Measurements from ENCODE around the gene HSD17B8. TPM values are rescaled to one million over a fixed set of nuclear protein-coding genes. Genes with fewer than 3 reads are reported as not detected.
A peak's percentile ranks its signal among the peaks of the same experiment; 100 is the strongest.

HSD17B8 gene
- 10 to 100 TPM; 31.1 to 32.6 TPM for total RNA-seq

DNA sequence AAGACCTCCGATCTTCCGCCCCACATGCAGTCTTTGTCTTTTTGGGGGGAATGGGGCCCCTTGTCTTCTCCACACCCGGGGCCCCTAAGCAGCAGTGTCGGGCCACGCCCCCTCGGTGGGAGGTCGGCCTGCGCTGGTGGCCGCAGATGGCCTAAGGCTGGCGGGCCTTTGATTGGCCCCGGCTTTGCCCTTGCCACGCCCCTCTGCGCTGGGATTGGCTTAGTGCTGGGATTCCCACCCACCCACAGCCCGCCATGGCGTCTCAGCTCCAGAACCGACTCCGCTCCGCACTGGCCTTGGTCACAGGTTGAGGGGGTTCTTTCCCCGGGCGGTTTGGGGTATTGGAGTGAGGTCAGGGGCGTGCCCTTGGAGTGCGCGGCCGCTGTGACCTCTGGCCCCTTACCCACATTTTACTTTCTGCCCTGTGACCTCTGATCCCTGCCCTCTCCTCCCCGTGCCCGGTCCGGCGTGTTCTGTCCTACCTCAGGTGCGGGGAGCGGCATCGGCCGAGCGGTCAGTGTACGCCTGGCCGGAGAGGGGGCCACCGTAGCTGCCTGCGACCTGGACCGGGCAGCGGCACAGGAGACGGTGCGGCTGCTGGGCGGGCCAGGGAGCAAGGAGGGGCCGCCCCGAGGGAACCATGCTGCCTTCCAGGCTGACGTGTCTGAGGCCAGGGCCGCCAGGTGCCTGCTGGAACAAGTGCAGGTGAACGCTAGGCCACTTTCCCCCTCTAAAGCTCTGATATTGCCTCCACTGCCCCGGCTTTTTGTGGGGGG, at the start of gene HSD17B8:
HSD17B8 (plus strand) TSS at position 241 of the 776 bp plus-strand sequence; CDS start at position 255, 14 bp downstream.
- Mint-ChIP-seq H3K36me3 (peaks cover 30% of the 10 kb centered on the region), H3K27ac (peak within 1 kb of the TSS; percentile 96), H3K4me3 (peak within 1 kb of the TSS; percentile 98), H3K27me3 (no peaks in the 10 kb centered on the region), H3K9me3 (no peaks in the 10 kb centered on the region), H3K4me1 (peaks cover 55% of the 10 kb centered on the region)
- peak; percentile 94 for DNase-seq

DNA sequence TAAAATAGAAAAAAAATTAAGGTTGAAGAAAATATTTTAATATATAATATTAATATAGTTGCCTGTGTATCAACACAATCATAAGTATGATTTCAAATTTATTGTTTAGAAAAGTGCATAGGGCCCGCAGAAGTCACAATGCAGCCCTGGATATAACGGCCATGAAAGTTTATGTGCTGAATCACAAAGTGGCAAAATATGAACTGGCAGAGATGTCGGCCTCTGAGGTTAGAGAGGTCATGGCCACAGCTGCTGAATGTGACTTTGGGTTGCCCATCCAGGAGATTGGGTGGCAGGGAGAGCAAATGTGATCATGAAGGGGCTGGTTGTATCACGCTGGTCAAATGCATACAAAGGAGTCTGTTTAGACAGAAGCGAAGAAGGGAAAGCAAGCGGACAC, 47.9 kb upstream of the HSD17B8 start:
- H3K9me3 Mint-ChIP-seq, result peaks cover 9% of the 10 kb centered on the region
- H3K27ac Mint-ChIP-seq, result no peak overlapping the region
- H3K27me3 Mint-ChIP-seq, result peaks cover 3% of the 10 kb centered on the region
- H3K36me3 Mint-ChIP-seq, result no peaks in the 10 kb centered on the region
- H3K4me1 Mint-ChIP-seq, result peaks cover 6% of the 10 kb centered on the region
- DNase-seq, result no peak
- H3K4me3 Mint-ChIP-seq, result no peak overlapping the region

DNA sequence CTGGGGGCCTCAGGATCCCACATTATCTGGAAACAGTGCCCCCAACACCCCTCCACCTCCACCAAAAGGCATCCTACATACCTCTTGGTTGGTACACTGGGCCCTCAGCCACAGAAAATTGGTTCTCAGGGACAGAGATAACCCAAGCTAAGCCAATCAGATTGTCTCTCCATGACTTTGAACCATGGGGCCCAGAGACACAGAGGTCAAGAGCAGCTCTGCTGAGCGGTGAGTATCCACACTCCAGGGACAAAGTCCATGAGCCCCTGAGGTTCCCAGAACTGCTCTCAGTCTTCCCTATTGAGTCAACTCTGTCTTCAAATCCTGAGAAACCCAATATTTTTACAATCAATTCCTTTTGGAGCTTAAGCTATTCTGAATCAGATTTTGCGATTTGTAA, 47.5 kb upstream of the HSD17B8 start:
- DNase-seq, result no peak
- Mint-ChIP-seq H3K36me3 (no peaks in the 10 kb centered on the region), H3K9me3 (peaks cover 6% of the 10 kb centered on the region), H3K4me3 (no peak overlapping the region), H3K4me1 (peaks cover 11% of the 10 kb centered on the region), H3K27ac (no peak overlapping the region), H3K27me3 (peaks cover under 1% of the 10 kb centered on the region)

DNA sequence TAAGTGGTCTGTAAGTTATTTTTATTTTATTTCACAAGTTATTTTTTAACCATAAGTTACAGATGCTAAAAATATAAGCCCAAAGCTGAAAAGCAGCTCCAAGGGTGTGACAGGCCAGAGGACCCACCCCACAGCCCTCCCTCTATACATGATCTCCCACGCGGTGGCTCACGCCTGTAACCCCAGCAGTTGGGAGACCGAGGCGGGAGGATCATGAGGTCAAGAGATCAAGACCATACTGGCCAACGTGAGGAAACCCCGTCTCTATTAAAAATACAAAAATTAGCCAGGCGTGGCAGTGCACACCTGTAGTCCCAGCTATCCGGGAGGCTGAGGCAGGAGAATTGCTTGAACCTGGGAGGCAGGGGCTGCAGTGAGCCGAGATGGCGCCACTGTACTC, 44.4 kb upstream of the HSD17B8 start:
- DNase-seq, result no peak
- H3K9me3 Mint-ChIP-seq, result no peaks in the 10 kb centered on the region
- H3K4me1 Mint-ChIP-seq, result peaks cover 14% of the 10 kb centered on the region
- H3K36me3 Mint-ChIP-seq, result no peaks in the 10 kb centered on the region
- no peak overlapping the region for H3K27ac Mint-ChIP-seq
- H3K27me3 Mint-ChIP-seq, result no peaks in the 10 kb centered on the region
- no peak overlapping the region for H3K4me3 Mint-ChIP-seq

DNA sequence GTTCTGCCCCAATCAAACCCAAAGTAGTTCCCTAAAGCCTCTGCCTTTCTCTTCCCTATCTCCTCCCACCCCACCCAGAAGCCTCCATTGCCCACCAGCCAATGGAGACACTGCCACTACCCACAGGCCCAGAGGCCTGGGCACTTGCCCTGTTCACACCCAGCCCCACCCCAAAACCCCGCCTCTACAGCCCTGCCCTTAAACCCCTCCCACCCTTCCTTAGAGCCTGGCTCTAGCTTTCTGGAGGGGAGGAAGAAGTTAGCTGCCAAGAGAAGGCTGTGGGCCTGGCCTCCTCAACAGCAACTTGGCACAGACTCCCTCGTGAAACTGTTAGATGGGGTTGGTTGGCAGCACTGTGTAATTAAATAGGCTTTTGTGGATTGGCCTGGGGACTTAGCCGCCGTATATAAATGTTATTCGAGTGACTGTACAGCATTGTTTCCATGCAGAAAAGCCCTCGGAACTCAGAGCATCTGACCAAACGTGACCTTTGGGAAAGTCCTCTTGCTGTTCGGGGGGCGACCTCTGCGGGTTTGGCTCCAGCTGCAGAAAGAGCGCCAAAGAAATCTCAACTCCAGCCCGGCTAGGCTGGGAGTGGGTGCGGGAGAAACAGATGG, 43.6 kb upstream of the HSD17B8 start:
- Mint-ChIP-seq H3K9me3 (no peaks in the 10 kb centered on the region), H3K4me1 (peaks cover 14% of the 10 kb centered on the region), H3K27me3 (no peaks in the 10 kb centered on the region), H3K4me3 (peak overlapping the region; percentile 80), H3K36me3 (no peaks in the 10 kb centered on the region), H3K27ac (no peak overlapping the region)
- no peak for DNase-seq

DNA sequence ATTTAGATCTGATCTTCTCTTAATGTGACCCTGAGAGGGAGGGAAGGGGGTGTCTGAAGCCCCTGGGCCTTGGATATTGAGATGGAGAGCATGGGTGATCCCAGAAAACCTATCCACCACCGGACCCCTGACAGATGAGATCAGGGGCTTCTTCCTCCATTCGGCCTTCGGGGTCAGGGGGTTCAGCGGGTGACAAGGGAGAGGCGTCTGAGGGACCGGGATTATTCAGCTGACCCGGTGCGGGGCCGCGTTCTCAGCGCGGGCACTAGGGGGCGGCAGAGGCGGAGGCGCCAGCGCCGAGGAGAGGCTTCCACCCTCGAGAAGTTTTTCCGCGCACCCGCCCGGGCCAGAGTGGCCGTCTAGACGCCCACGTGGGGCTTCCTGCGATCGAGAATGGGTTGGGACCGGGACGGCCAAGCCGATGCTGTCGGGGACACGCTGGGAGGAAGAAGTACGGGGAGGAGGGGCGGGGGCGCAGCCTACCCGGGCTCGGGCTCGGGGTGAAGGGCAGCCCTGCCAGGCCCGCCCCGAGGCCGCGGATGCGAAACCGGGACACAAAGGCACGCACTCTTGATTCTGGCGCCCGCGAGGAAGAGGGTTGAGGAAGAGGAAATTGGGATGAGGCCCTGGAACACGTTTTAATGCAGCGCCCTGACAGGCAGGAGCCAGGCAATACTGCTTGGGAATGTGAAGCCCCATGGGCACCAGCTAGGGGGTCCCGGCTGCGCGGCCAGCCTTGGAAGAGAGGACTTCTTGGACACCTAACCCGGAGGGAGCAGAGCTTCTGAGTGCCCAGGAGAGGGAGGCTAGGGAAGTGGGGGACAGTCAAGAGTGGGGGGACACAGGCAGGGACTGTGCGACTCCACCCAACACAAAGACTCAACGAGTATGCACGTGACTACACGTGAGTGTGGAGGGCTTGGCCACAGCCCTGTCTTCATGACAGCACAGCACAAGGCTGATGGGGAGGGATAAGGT, 42.8 kb upstream of the HSD17B8 start:
- Mint-ChIP-seq H3K27me3 (no peaks in the 10 kb centered on the region), H3K4me3 (peak overlapping the region; percentile 80), H3K9me3 (no peaks in the 10 kb centered on the region), H3K4me1 (peaks cover 14% of the 10 kb centered on the region), H3K27ac (peak overlapping the region; percentile 85), H3K36me3 (no peaks in the 10 kb centered on the region)
- peak; percentile 87 for DNase-seq

DNA sequence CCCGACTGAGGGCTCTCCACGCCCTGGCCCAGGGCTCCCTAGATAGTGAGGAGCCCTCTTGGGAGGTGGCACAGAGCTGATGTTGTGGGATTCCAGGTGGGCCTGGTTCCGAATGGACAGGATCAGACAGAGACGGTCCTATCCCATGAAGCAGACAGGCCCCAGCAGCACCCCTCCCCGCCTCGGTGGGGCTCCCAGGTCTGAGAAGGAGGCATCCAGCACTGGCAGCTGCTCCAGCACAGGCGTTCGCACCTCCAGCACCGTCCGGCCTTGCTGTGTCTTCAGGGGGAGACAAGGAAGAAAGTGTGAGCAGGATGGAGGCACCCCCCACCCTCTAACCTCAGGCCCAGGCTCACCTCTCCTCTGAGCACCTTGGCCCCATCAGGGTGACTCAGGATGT, 40.9 kb upstream of the HSD17B8 start:
- no peaks in the 10 kb centered on the region for H3K36me3 Mint-ChIP-seq
- DNase-seq, result no peak
- no peaks in the 10 kb centered on the region for H3K27me3 Mint-ChIP-seq
- no peaks in the 10 kb centered on the region for H3K9me3 Mint-ChIP-seq
- no peak overlapping the region for H3K4me3 Mint-ChIP-seq
- no peak overlapping the region for H3K27ac Mint-ChIP-seq
- peaks cover 14% of the 10 kb centered on the region for H3K4me1 Mint-ChIP-seq

DNA sequence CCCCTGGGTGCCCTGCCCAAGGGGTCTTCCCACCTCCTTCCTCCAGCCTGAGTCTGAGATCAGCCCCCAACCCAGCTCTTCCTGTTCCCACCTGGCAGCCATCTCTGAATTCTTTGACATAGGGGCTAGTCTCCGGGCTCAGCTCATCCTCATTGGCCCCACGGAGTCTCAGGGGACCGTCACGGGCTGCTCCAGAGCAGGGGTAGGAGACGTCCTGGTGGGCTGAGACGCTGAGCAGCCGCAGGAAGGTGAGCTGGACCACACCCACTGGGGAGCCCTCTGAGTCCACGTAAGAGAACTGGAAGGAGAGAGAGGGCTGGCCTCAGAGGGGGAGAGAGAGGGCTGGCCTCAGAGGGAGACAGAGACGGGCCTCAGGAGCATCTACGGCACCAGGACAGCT, 40.3 kb upstream of the HSD17B8 start:
- no peak overlapping the region for H3K27ac Mint-ChIP-seq
- H3K27me3 Mint-ChIP-seq, result no peaks in the 10 kb centered on the region
- H3K4me1 Mint-ChIP-seq, result peaks cover 14% of the 10 kb centered on the region
- no peak for DNase-seq
- no peak overlapping the region for H3K4me3 Mint-ChIP-seq
- no peaks in the 10 kb centered on the region for H3K9me3 Mint-ChIP-seq
- H3K36me3 Mint-ChIP-seq, result no peaks in the 10 kb centered on the region

DNA sequence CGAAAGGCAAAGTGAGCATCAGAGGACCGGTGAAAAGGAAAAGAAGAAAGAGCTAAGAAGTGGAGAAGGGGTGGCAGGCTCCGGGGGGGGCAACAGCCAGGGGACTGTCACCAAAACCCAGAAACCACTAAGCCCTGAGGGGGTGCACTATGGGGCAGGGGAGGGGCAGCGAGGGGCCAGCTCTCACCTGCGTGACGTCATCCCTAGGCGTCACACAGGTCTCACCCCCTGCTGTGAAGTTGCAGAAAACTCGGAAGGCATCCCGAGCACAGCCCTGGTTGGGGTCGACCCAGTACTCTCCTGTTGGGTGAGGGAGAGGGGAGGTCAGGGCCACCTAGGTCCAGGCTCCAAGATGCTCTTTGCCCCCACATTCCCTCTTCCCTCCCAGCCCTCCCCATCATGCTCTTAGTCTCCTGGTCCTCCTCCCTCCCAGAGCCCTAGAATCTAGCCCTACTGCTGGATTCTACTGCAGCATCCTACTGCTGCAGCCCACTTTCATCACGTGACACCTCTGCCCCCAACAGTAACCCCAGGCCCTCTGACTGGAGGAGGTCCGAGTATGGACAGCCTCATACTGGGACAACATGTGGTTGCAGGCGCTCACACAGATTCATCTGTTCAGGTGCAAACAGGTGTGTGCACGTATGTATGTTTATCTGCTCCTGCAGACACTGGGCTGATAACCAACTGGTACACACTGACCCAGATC, 39.6 kb upstream of the HSD17B8 start:
- Mint-ChIP-seq H3K27me3 (no peaks in the 10 kb centered on the region), H3K36me3 (no peaks in the 10 kb centered on the region), H3K4me3 (no peak overlapping the region), H3K9me3 (no peaks in the 10 kb centered on the region), H3K4me1 (peaks cover 14% of the 10 kb centered on the region), H3K27ac (no peak overlapping the region)
- DNase-seq, result no peak

DNA sequence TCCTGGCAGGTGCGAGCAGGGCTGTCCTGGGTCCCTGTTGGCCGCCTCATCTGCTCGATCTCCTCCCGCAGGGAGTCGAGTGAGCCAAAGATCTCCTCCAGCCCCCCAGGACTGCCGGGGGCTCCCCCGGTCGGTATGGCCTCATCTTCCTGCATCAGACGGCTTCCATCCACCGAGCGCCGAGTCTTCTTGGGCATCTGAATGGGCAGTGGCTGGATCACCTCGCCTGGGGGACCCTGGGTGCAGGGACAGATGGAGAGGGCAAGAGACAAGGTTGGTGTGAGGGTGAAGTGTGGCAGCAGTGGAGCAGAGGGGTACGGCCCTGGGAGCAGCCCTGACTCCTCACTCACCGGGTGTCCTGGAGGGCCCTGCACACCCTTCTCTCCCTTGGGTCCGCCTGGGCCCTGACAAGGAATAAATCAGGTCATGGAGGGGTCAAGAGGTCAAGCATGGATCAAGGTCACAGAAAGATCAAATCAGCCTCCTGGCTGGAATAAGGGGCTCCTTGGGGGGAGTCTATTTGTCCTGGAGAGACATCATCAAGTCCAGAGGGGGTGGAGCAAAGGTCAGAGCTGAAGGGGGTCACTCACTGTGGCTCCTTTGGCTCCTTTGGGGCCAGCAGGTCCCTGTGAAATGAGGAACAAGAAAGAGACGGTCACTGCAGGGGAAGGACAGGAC, 38.7 kb upstream of the HSD17B8 start:
- Mint-ChIP-seq H3K27ac (no peak overlapping the region), H3K9me3 (no peaks in the 10 kb centered on the region), H3K4me3 (no peak overlapping the region), H3K36me3 (no peaks in the 10 kb centered on the region), H3K27me3 (no peaks in the 10 kb centered on the region), H3K4me1 (peaks cover 14% of the 10 kb centered on the region)
- no peak for DNase-seq

DNA sequence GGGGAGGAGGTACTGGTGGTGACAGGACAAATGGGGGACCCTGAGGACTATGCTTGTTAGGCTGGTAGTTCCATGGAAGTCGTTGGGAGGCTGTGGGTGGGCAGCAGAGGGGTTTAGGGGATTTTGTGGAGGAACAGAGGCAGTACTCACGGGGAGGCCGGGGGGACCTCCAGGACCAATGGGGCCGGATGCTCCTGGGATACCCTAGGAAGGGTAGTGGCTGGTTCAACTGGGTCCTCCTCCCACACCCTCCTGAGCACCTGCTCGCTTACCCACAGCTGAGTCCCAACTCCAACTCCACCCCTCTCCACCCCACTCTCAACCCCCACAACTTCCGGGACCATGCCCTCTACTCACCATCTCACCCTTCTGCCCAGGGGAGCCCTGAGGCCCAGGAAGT, 38.1 kb upstream of the HSD17B8 start:
- Mint-ChIP-seq H3K27me3 (no peaks in the 10 kb centered on the region), H3K27ac (no peak overlapping the region), H3K4me1 (peaks cover 10% of the 10 kb centered on the region), H3K36me3 (no peaks in the 10 kb centered on the region), H3K4me3 (no peak overlapping the region), H3K9me3 (no peaks in the 10 kb centered on the region)
- no peak for DNase-seq

DNA sequence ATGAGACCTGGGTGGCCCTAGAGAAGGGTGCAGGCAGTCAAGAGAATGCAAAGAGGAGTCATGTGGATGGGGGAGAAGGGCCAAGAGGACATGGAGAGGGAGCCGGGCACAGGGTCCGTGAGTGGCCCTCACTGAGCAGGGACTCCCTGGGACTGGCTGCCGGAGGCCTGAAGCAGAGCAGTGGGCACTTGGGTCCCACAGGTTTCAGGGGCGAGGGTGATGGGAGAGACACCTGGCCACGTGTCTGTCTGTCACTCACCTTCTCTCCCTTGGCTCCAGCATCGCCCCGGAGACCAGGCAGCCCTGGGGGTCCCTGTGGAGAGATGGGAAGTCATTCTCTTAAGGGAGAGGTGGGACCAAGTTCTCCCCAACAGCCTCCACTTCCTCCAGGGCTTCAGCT, 37.6 kb upstream of the HSD17B8 start:
- Mint-ChIP-seq H3K27me3 (no peaks in the 10 kb centered on the region), H3K4me1 (peaks cover 5% of the 10 kb centered on the region), H3K36me3 (no peaks in the 10 kb centered on the region), H3K4me3 (no peak overlapping the region), H3K27ac (no peak overlapping the region), H3K9me3 (no peaks in the 10 kb centered on the region)
- no peak for DNase-seq

DNA sequence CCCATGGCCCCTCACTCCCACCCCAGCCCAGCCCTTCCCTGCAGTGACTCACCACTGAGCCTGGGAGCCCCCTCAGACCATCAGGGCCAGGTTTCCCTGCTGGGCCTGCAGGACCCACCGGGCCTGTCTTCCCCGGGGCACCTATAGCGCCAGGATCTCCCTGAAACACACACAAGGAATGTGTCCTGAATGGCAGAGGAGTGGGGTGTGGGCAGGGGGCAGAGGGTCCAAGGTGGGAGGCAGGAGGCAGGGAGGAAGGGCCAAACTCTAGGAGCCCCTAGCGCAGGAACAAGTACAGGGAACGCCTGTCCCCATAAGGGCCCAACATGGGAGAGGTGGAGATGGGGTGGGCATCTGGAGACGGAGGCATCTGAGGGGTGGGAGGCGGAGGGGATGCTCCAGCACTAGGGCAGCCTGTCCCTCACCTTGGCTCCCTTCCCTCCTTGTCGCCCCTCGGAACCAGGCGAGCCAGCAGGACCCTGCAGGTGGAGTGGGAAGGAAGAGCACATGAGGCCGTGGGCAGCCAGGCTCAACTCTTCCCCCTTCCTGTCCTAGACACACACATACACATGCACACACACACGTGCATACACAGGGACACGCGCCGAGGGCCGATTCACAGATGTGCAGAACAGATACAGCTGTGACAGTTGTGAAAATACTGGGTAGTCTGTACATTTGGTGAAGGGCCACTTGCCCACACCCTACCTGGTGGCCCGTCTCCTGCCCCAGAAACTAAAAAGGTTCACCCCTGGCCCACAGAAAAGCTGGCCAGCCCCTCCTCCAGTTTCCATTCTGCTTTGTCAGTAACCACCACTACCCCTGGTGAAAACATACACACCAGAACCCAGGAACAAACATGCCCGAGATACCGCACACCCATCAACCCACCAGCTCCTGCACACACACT, 36.8 kb upstream of the HSD17B8 start:
- Mint-ChIP-seq H3K27ac (no peak overlapping the region), H3K36me3 (no peaks in the 10 kb centered on the region), H3K27me3 (no peaks in the 10 kb centered on the region), H3K9me3 (no peaks in the 10 kb centered on the region), H3K4me3 (no peak overlapping the region), H3K4me1 (peaks cover 1% of the 10 kb centered on the region)
- DNase-seq, result no peak
